Neural progenitor cell (in vitro differentiated cells): ENCODE data around the gene SYNJ2. TPM values are rescaled to one million over a fixed set of nuclear protein-coding genes. Genes with fewer than 3 reads are reported as not detected.

Source experiments
- DNase-seq: peaks from one replicate; pipeline ENCODE4 v3.0.0-alpha.2; 2016; ENCODE audit warnings: low spot score
- H2AFZ ChIP-seq: fragments of 200-600 bp; sonication (generic); replicated peaks from 2 replicates; pipeline ENCODE4 v1.6.1; 2016; ENCODE audit warnings: antibody characterized with exemption
- H3F3A ChIP-seq: fragments of 200-600 bp; sonication (generic); 2 replicates; pipeline ENCODE4 v1.6.1; 2016; ENCODE audit warnings: antibody characterized with exemption, low read depth
- H3K27ac ChIP-seq: fragments of 200-600 bp; sonication (generic); 2 replicates; pipeline ENCODE4 v1.5.1; 2016; ENCODE audit warnings: mild to moderate bottlenecking
- H3K27me3 ChIP-seq: fragments of 200-600 bp; sonication (generic); 2 replicates; pipeline ENCODE4 v1.6.1; 2016; ENCODE audit warnings: mild to moderate bottlenecking, moderate library complexity
- H3K36me3 ChIP-seq: fragments of 200-600 bp; sonication (generic); 2 replicates; pipeline ENCODE4 v1.5.1; 2016
- H3K4me1 ChIP-seq: fragments of 200-600 bp; sonication (generic); 2 replicates; pipeline ENCODE4 v1.6.1; 2016; ENCODE audit warnings: mixed run types
- H3K4me2 ChIP-seq: fragments of 200-600 bp; sonication (generic); 2 replicates; pipeline ENCODE4 v1.6.1; 2016
- H3K4me3 ChIP-seq: fragments of 200-600 bp; sonication (generic); 2 replicates; pipeline ENCODE4 v1.5.1; 2016
- H3K79me2 ChIP-seq: fragments of 200-600 bp; sonication (generic); 2 replicates; pipeline ENCODE4 v1.6.1; 2016; ENCODE audit warnings: low read depth
- H3K9ac ChIP-seq: fragments of 200-600 bp; sonication (generic); 2 replicates; pipeline ENCODE4 v1.6.1; 2016
- H3K9me3 ChIP-seq: fragments of 200-600 bp; sonication (generic); 2 replicates; pipeline ENCODE4 v1.5.1; 2016; ENCODE audit warnings: low read depth
- H4K20me1 ChIP-seq: fragments of 200-600 bp; sonication (generic); 2 replicates; pipeline ENCODE4 v1.6.1; 2016; ENCODE audit warnings: low read depth
- H3K27ac Mint-ChIP-seq: 3 replicates; pipeline ENCODE4 v1.8.0; 2021; ENCODE audit warnings: mixed read lengths
- H3K27me3 Mint-ChIP-seq: 2 replicates; pipeline ENCODE4 v1.8.0; 2022; ENCODE audit warnings: low read depth, mild to moderate bottlenecking, inconsistent platforms, moderate library complexity, mixed read lengths; ENCODE audit not compliant: insufficient read depth
- H3K36me3 Mint-ChIP-seq: 3 replicates; pipeline ENCODE4 v1.8.0; 2021; ENCODE audit warnings: mixed read lengths
- H3K4me1 Mint-ChIP-seq: 3 replicates; pipeline ENCODE4 v1.8.0; 2021; ENCODE audit warnings: mixed read lengths
- H3K4me3 Mint-ChIP-seq: 3 replicates; pipeline ENCODE4 v1.8.0; 2021; ENCODE audit warnings: mild to moderate bottlenecking, moderate library complexity, mixed read lengths
- H3K9me3 Mint-ChIP-seq: 3 replicates; pipeline ENCODE4 v1.8.0; 2020; ENCODE audit warnings: mixed read lengths
- EZH2 ChIP-seq: fragments of 200-600 bp; sonication (generic); IDR thresholded peaks from 2 replicates; pipeline ENCODE4 v1.6.1; 2017; ENCODE audit warnings: antibody characterized with exemption, mild to moderate bottlenecking, moderate library complexity
- EZH2phosphoT487 ChIP-seq: fragments of 200-600 bp; sonication (generic); IDR thresholded peaks from 2 replicates; pipeline ENCODE4 v1.6.1; 2017; ENCODE audit warnings: antibody characterized with exemption
- total RNA-seq: library from RNA; depleted of rRNA; stranded (reverse); fragments of >200 nt; gene quantifications from 2 replicates; pipeline ENCODE4 v1.2.3, GENCODE V29; 2015; ENCODE audit warnings: low replicate concordance
- TF ChIP-seq, protein P1 (sequence below): fragments of 200-600 bp; sonication (generic); IDR thresholded peaks from 2 replicates; pipeline ENCODE4 v1.5.1; 2017; ENCODE audit warnings: antibody characterized with exemption, mild to moderate bottlenecking

The SYNJ2 gene
- total RNA-seq, 1 donor from 2014 or later: 4.8 TPM

DNA sequence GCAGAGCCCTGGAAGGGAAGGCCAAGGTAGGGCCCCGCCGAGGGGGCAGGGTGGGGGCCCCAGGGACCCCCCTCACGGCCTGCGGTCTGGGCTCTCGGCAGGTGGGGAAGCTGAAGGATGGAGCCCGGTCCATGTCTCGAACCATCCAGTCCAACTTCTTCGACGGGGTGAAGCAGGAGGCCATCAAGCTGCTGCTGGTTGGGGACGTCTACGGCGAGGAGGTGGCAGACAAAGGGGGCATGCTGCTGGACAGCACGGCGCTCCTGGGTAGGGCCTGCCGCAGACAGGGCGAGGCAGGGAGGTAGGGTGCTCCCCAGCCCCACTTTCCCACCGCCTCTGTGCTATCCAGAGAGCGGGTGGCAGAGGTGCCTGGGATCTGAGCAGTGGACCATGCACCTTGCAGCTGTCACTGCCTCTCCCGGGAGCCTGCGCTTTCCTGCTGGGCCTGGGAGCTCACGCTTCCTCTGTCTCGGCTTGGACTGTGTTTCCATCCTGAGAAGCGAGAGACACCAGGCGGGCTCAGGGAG is 83.1 kb downstream of the SYNJ2 start:
- H3K4me3 ChIP-seq: no peak overlapping the region
- H2AFZ ChIP-seq: no peak overlapping the region
- no peak for DNase-seq
- Mint-ChIP-seq H3K4me1 (peaks cover 13% of the 10 kb centered on the region), H3K4me3 (no peak overlapping the region), H3K36me3 (peaks cover 7% of the 10 kb centered on the region), H3K27me3 (peaks cover 2% of the 10 kb centered on the region), H3K27ac (no peak overlapping the region), H3K9me3 (peaks cover 5% of the 10 kb centered on the region)
- H3K27me3 ChIP-seq: no peaks in the 10 kb centered on the region
- no peaks in the 10 kb centered on the region for H3F3A ChIP-seq
- no peak overlapping the region for H3K9ac ChIP-seq
- H3K9me3 ChIP-seq: no peaks in the 10 kb centered on the region
- H3K27ac ChIP-seq: no peak overlapping the region
- no peaks in the 10 kb centered on the region for H3K4me1 ChIP-seq
- no peaks in the 10 kb centered on the region for H3K79me2 ChIP-seq
- no peak for TF ChIP-seq EZH2phosphoT487
- TF ChIP-seq, protein P1, sequence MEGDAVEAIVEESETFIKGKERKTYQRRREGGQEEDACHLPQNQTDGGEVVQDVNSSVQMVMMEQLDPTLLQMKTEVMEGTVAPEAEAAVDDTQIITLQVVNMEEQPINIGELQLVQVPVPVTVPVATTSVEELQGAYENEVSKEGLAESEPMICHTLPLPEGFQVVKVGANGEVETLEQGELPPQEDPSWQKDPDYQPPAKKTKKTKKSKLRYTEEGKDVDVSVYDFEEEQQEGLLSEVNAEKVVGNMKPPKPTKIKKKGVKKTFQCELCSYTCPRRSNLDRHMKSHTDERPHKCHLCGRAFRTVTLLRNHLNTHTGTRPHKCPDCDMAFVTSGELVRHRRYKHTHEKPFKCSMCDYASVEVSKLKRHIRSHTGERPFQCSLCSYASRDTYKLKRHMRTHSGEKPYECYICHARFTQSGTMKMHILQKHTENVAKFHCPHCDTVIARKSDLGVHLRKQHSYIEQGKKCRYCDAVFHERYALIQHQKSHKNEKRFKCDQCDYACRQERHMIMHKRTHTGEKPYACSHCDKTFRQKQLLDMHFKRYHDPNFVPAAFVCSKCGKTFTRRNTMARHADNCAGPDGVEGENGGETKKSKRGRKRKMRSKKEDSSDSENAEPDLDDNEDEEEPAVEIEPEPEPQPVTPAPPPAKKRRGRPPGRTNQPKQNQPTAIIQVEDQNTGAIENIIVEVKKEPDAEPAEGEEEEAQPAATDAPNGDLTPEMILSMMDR: no peak
- H3K36me3 ChIP-seq: no peaks in the 10 kb centered on the region
- no peaks in the 10 kb centered on the region for H4K20me1 ChIP-seq
- no peak overlapping the region for H3K4me2 ChIP-seq

DNA sequence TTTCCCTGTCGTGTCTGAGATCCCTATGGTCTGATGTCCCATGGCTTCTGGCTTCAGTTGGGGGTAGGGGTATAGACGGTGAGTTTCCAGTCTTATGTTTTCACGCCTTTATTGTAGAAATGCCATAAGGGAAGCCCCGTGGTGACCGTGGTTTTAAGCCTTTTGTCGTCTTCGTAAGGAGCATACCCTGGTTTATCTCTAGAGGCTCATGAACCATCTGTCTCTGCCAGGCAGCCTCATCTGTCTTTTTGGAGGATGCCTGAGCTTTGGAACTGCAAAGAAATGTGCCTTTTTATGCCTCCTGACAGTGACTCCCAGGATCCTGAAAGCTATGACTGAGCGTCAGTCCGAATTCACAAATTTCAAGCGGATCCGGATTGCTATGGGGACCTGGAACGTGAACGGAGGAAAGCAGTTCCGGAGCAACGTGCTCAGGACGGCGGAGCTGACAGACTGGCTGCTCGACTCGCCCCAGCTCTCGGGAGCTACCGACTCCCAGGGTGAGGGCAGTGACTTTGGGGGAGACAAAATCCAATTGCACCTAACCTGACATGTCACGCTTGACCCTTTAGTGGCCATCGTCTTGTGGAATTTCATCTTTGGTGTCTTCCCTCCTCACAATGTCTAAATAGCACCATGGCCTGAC is 84.6 kb downstream of the SYNJ2 start:
- Histone ChIP-seq H3K4me2 (no peak overlapping the region), H3K4me1 (no peaks in the 10 kb centered on the region), H3K9ac (no peak overlapping the region), H3K27ac (no peak overlapping the region), H2AFZ (no peak overlapping the region), H3F3A (no peaks in the 10 kb centered on the region), H3K9me3 (no peaks in the 10 kb centered on the region), H3K36me3 (no peaks in the 10 kb centered on the region), H3K79me2 (no peaks in the 10 kb centered on the region), H3K27me3 (no peaks in the 10 kb centered on the region), H3K4me3 (no peak overlapping the region), H4K20me1 (no peaks in the 10 kb centered on the region)
- TF ChIP-seq, protein P1: no peak
- TF ChIP-seq EZH2phosphoT487: no peak
- TF ChIP-seq EZH2: no peak
- H3K27ac Mint-ChIP-seq: no peak overlapping the region
- peaks cover 5% of the 10 kb centered on the region for H3K9me3 Mint-ChIP-seq
- no peak overlapping the region for H3K4me3 Mint-ChIP-seq
- peaks cover 7% of the 10 kb centered on the region for H3K36me3 Mint-ChIP-seq
- no peak for DNase-seq
- peaks cover 11% of the 10 kb centered on the region for H3K4me1 Mint-ChIP-seq
- peaks cover 3% of the 10 kb centered on the region for H3K27me3 Mint-ChIP-seq

DNA sequence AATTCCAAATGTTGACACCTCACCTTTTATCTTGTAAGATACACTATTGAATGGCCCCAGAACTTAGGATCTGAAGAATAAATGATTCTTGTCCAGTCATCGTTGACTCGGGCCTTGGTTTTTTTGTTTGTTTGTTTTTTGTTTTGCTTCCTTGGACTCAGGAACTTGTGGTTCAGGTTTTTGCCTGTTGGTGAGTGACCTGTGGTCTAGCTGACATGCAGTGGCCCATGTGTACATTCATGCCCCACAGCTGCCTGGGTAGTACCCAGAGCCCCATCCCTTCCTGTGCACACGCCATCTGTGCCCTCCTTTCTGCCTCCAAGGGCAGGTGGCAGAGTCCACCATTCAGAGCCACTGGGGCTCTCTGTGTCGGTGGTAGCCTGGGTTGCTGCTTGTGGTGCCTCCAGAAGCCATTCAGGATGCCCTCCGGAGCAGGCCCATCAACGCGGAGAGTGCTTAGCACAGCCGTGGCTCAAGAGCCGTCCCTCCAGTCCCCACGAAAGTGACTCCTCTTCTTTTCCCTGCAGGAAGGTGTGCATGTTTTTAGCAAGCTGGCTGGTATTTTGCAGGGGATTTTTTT is 85.9 kb downstream of the SYNJ2 start:
- TF ChIP-seq, protein P1: no peak
- TF ChIP-seq EZH2: no peak
- TF ChIP-seq EZH2phosphoT487: no peak
- no peak overlapping the region for H2AFZ ChIP-seq
- Mint-ChIP-seq H3K27ac (no peak overlapping the region), H3K27me3 (peaks cover 6% of the 10 kb centered on the region), H3K4me3 (no peak overlapping the region), H3K9me3 (peaks cover 5% of the 10 kb centered on the region), H3K36me3 (peaks cover 6% of the 10 kb centered on the region), H3K4me1 (peaks cover 12% of the 10 kb centered on the region)
- H3K79me2 ChIP-seq: no peaks in the 10 kb centered on the region
- H3K9ac ChIP-seq: no peak overlapping the region
- no peaks in the 10 kb centered on the region for H3K9me3 ChIP-seq
- H3K4me2 ChIP-seq: no peak overlapping the region
- H3F3A ChIP-seq: no peaks in the 10 kb centered on the region
- no peaks in the 10 kb centered on the region for H3K27me3 ChIP-seq
- H3K4me1 ChIP-seq: no peaks in the 10 kb centered on the region
- no peaks in the 10 kb centered on the region for H3K36me3 ChIP-seq
- H4K20me1 ChIP-seq: no peaks in the 10 kb centered on the region
- no peak overlapping the region for H3K4me3 ChIP-seq
- H3K27ac ChIP-seq: no peak overlapping the region
- no peak for DNase-seq
